Panc1 (cell line): ENCODE results near the gene FBLN2. TPM values are rescaled to one million over a fixed set of nuclear protein-coding genes. Genes with fewer than 3 reads are reported as not detected.

ENCODE experiments used
- ATAC-seq: fragments of 200-7000 bp; cut with Tn5 transposase; 2 replicates; pipeline ENCODE4 v1.9.1; 2020; ENCODE audit warnings: mild to moderate bottlenecking, moderate library complexity
- BruUV-seq: library from RNA; stranded (reverse); fragments of 400-500 nt; replicated peaks from 2 replicates; lab custom pipeline; 2021; lab: Mats Ljungman, UMichigan
- CTCF ChIA-PET: fragments of 300-600 bp; sonication (Branson Sonifier 250); formaldehyde crosslinking; loops from one replicate; lab custom pipeline; 2022; ENCODE audit warnings: antibody characterized with exemption; lab: Charles Lee
- POLR2A ChIA-PET: fragments of 300-600 bp; sonication (Branson Sonifier 250); formaldehyde crosslinking; loops from one replicate; lab custom pipeline; 2022; ENCODE audit warnings: antibody characterized with exemption; lab: Charles Lee
- DNase-seq: peaks from one replicate; pipeline ENCODE4 v3.0.0-alpha.2; 2010; ENCODE audit warnings: low read depth, low spot score
- H3K27ac ChIP-seq: 2 replicates; pipeline ENCODE4 v1.5.1; 2011; ENCODE audit warnings: mild to moderate bottlenecking, low read length, inconsistent platforms
- H3K27me3 ChIP-seq: fragments of 200-500 bp; sonication (Bioruptor generic); 2 replicates; pipeline ENCODE4 v1.6.0; 2014; ENCODE audit warnings: low read length, inconsistent platforms; ENCODE audit not compliant: control insufficient read depth, insufficient read depth
- H3K36me3 ChIP-seq: fragments of 200-500 bp; sonication (Bioruptor generic); 2 replicates; pipeline ENCODE4 v1.5.1; 2014; ENCODE audit warnings: inconsistent platforms, mild to moderate bottlenecking, low read length, moderate library complexity; ENCODE audit not compliant: control insufficient read depth, insufficient read depth
- H3K4me1 ChIP-seq: 2 replicates; pipeline ENCODE4 v1.5.1; 2011; ENCODE audit warnings: inconsistent platforms, mild to moderate bottlenecking, low read length, moderate library complexity; ENCODE audit not compliant: control insufficient read depth, insufficient read depth
- H3K4me3 ChIP-seq, 2 experiments: 2 replicates each; pipeline ENCODE4 v1.5.1; 2011 to 2012; ENCODE audit warnings: low read depth in 2 of 2, low read length in 2 of 2, mild to moderate bottlenecking in 2 of 2, inconsistent platforms in 1 of 2, moderate library complexity in 1 of 2
- H3K9me3 ChIP-seq: fragments of 200-500 bp; sonication (Bioruptor generic); 2 replicates; pipeline ENCODE4 v1.5.1; 2014; ENCODE audit warnings: low read depth, mild to moderate bottlenecking, inconsistent platforms, low read length, moderate library complexity; ENCODE audit not compliant: control insufficient read depth, insufficient read depth
- POLR2AphosphoS5 ChIP-seq: IDR thresholded peaks from 2 replicates; pipeline ENCODE4 v1.6.1; 2012; ENCODE audit warnings: mild to moderate bottlenecking, low read depth, low read length, moderate library complexity
- SIN3A ChIP-seq: IDR thresholded peaks from 2 replicates; pipeline ENCODE4 v1.6.1; 2012; ENCODE audit warnings: low read depth, mild to moderate bottlenecking, low read length, moderate library complexity, borderline replicate concordance; ENCODE audit not compliant: insufficient read depth
- TCF7L2 ChIP-seq: IDR thresholded peaks from 2 replicates; pipeline ENCODE4 v1.6.1; 2011; ENCODE audit warnings: mild to moderate bottlenecking, low read depth, low read length, inconsistent platforms
- in situ Hi-C: cut with HindIII; loops from 2 replicates; pipeline ENCODE4 v1.10.0; 2016; ENCODE audit warnings: low sequenced_read_pairs, low pct_unique_long_range_greater_than_20kb
- intact Hi-C: fragments of 100-400 bp; cut with micrococcal nuclease; formaldehyde crosslinking; loops from one replicate; pipeline ENCODE4 v1.10.0; 2022; ENCODE audit not compliant: unreplicated experiment
- total RNA-seq: library from RNA; stranded (reverse); gene quantifications from one replicate; pipeline ENCODE4 v1.2.1, GENCODE V29; 2021; ENCODE audit not compliant: unreplicated experiment
- TF ChIP-seq, protein P1 (sequence below): fragments of 450-650 bp; IDR thresholded peaks from 2 replicates; pipeline ENCODE4 v1.5.1; 2017; ENCODE audit warnings: mild to moderate bottlenecking
- TF ChIP-seq, protein P2 (sequence below), 2 experiments: IDR thresholded peaks; 2 replicates each; pipeline ENCODE4 v1.6.1; 2011 to 2012; ENCODE audit warnings: low read depth in 2 of 2, control low read depth in 1 of 2, low read length in 1 of 2, mild to moderate bottlenecking in 1 of 2, moderate library complexity in 1 of 2; ENCODE audit not compliant: insufficient read depth in 1 of 2

The FBLN2 gene
- total RNA-seq, 1 experiment from 2014 or later, result 0.44 TPM

DNA sequence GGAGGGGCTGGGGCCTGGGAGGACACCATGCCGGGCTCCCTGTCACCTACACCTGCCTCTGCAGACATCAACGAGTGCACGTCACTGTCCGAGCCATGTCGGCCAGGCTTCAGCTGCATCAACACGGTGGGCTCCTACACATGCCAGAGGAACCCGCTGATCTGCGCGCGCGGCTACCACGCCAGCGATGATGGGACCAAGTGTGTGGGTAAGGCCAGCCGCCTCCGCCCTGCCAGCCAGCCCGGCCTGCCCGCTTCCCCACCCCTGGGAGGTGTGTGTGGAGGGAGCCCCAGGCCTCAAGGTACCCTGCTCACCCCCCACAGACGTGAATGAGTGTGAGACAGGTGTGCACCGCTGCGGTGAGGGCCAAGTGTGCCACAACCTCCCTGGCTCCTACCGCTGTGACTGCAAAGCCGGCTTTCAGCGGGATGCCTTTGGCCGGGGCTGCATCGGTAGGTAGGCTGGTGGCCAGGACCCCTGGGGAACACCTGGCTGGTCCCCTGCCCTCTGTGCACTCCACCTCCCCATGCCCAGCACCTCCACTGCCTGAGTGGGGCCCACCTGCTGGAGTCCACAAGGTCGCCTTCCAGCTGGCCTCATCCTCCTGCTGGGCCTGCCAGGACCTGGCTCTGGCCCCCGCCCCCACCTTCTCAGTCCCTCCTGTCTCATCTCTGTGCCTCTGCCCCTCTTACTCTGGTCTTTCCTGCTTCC is 80.1 kb downstream of the FBLN2 start:
- Histone ChIP-seq H3K36me3 (no peaks in the 10 kb centered on the region), H3K27me3 (no peaks in the 10 kb centered on the region), H3K9me3 (no peaks in the 10 kb centered on the region), H3K27ac (no peak overlapping the region), H3K4me3 (no peak overlapping the region), H3K4me1 (no peaks in the 10 kb centered on the region)
- no peak for DNase-seq
- POLR2A ChIA-PET, result no interaction called here
- in situ Hi-C loops (no loop called here), intact Hi-C loops (no loop called here)
- TF ChIP-seq TCF7L2 (no peak), SIN3A (no peak), POLR2AphosphoS5 (no peak)
- TF ChIP-seq, protein P1, sequence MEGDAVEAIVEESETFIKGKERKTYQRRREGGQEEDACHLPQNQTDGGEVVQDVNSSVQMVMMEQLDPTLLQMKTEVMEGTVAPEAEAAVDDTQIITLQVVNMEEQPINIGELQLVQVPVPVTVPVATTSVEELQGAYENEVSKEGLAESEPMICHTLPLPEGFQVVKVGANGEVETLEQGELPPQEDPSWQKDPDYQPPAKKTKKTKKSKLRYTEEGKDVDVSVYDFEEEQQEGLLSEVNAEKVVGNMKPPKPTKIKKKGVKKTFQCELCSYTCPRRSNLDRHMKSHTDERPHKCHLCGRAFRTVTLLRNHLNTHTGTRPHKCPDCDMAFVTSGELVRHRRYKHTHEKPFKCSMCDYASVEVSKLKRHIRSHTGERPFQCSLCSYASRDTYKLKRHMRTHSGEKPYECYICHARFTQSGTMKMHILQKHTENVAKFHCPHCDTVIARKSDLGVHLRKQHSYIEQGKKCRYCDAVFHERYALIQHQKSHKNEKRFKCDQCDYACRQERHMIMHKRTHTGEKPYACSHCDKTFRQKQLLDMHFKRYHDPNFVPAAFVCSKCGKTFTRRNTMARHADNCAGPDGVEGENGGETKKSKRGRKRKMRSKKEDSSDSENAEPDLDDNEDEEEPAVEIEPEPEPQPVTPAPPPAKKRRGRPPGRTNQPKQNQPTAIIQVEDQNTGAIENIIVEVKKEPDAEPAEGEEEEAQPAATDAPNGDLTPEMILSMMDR, result no peak
- TF ChIP-seq, protein P2, sequence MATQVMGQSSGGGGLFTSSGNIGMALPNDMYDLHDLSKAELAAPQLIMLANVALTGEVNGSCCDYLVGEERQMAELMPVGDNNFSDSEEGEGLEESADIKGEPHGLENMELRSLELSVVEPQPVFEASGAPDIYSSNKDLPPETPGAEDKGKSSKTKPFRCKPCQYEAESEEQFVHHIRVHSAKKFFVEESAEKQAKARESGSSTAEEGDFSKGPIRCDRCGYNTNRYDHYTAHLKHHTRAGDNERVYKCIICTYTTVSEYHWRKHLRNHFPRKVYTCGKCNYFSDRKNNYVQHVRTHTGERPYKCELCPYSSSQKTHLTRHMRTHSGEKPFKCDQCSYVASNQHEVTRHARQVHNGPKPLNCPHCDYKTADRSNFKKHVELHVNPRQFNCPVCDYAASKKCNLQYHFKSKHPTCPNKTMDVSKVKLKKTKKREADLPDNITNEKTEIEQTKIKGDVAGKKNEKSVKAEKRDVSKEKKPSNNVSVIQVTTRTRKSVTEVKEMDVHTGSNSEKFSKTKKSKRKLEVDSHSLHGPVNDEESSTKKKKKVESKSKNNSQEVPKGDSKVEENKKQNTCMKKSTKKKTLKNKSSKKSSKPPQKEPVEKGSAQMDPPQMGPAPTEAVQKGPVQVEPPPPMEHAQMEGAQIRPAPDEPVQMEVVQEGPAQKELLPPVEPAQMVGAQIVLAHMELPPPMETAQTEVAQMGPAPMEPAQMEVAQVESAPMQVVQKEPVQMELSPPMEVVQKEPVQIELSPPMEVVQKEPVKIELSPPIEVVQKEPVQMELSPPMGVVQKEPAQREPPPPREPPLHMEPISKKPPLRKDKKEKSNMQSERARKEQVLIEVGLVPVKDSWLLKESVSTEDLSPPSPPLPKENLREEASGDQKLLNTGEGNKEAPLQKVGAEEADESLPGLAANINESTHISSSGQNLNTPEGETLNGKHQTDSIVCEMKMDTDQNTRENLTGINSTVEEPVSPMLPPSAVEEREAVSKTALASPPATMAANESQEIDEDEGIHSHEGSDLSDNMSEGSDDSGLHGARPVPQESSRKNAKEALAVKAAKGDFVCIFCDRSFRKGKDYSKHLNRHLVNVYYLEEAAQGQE (IDR thresholded peaks at IDR 0.05; ENCODE audit: insufficient read depth in 1 of 2, low read depth in 2 of 2, low read length in 1 of 2), result no peak
- ATAC-seq, result no peak
- CTCF ChIA-PET, result no interaction called here
- BruUV-seq, result no TSS peak

DNA sequence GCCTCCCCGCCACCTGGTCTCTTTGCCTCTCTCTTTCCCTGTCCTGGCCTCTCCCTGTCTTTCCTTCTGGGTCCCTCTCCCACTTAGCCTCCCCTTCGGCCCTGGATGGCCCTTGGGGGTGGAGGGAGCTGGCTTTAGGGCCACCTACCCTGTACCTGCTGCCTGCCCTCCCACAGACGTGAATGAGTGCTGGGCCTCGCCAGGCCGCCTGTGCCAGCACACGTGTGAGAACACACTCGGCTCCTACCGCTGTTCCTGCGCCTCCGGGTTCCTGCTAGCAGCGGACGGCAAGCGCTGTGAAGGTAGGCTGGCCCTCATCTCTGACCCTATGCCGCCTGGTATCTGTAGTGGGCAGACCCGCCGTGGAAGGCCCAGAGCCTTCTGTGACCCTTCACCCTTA is 80.7 kb downstream of the FBLN2 start:
- no peak for DNase-seq
- CTCF ChIA-PET, result no interaction called here

More for the DNA sequence above, 80.7 kb downstream of the FBLN2 start:
- ATAC-seq, result no peak
- intact Hi-C loops, result no loop called here
- POLR2A ChIA-PET, result no interaction called here
- H3K27me3 ChIP-seq, result no peaks in the 10 kb centered on the region
- in situ Hi-C loops, result no loop called here
- H3K36me3 ChIP-seq, result no peaks in the 10 kb centered on the region
- BruUV-seq, result no TSS peak
- H3K4me1 ChIP-seq, result no peaks in the 10 kb centered on the region
- no peak overlapping the region for H3K27ac ChIP-seq
- TF ChIP-seq, protein P1, result no peak
- TF ChIP-seq TCF7L2, result no peak
- no peak for TF ChIP-seq SIN3A
- TF ChIP-seq POLR2AphosphoS5, result no peak
- TF ChIP-seq, protein P2 (IDR thresholded peaks at IDR 0.05; ENCODE audit: insufficient read depth in 1 of 2, low read depth in 2 of 2, low read length in 1 of 2), result no peak
- no peaks in the 10 kb centered on the region for H3K9me3 ChIP-seq
- no peak overlapping the region for H3K4me3 ChIP-seq
